HUES6 (cell line): ENCODE measurements around the gene SMKR1.
"Not testable (repeated sequence)": the region's sequence is repeated elsewhere in the genome, so short reads cannot be mapped to it uniquely, and the experiment has no call there.

Source experiments
- H3K27ac ChIP-seq: 2 replicates; pipeline ENCODE4 v1.7.0; 2013; ENCODE audit warnings: low read depth, mild to moderate bottlenecking, low read length, inconsistent platforms
- H3K27me3 ChIP-seq: 2 replicates; pipeline ENCODE4 v1.6.1; 2013; ENCODE audit warnings: low read length; ENCODE audit not compliant: control insufficient read depth, insufficient read depth
- H3K36me3 ChIP-seq: 2 replicates; pipeline ENCODE4 v1.6.1; 2013; ENCODE audit warnings: low read length; ENCODE audit not compliant: control insufficient read depth, insufficient read depth
- H3K4me1 ChIP-seq: 2 replicates; pipeline ENCODE4 v1.6.1; 2013; ENCODE audit warnings: low read length; ENCODE audit not compliant: control insufficient read depth, insufficient read depth
- H3K4me3 ChIP-seq: 2 replicates; pipeline ENCODE4 v1.5.1; 2013; ENCODE audit warnings: low read depth, low read length
- H3K9ac ChIP-seq: one replicate; pipeline ENCODE4 v1.6.1; 2013; ENCODE audit warnings: mild to moderate bottlenecking, low read length
- H3K9me3 ChIP-seq: 2 replicates; pipeline ENCODE4 v1.6.1; 2013; ENCODE audit warnings: low read depth, low read length; ENCODE audit not compliant: control insufficient read depth, insufficient read depth

The SMKR1 gene

DNA sequence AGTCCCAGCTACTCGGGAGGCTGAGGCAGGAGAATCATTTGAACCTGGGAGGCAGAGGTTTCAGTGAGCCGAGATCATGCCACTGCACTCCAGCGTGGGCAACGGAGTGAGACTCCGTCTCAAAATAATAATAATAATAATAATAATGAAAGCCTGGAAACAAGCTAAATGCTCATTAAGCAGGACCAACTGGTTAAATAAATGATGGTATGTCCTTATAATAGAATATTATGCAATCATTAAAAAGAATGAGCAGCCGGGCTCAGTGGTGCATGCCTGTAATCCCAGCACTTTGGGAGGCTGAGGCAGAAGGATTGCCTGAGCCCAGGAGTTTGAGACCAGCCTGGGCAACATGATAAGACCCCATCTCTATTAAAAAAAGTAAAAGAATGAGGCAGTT is 21.0 kb upstream of the SMKR1 start:
- not testable (repeated sequence) for H3K27ac ChIP-seq, H3K27me3 ChIP-seq, H3K9ac ChIP-seq, H3K4me3 ChIP-seq, H3K4me1 ChIP-seq, H3K9me3 ChIP-seq
- peaks cover 13% of the 10 kb centered on the region for H3K36me3 ChIP-seq

DNA sequence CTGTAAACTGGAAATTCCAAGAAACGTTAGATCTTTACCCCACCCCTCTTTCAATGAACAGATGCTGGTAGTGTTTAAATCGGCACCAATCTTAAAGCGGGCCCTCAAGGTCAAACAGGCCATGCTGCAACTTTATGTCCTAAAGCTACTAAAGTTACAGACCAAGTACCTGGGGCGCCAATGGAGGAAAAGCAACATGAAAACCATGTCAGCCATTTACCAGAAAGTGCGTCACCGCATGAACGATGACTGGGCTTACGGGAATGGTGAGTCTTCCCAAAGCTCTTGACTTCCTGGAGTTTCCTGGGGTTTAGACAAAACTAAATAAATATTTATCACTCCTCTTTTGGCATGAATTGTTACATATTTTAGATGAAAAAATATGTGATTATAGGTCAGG is 19.6 kb upstream of the SMKR1 start:
- Histone ChIP-seq H3K4me3 (no peak overlapping the region), H3K27ac (no peak overlapping the region), H3K27me3 (no peaks in the 10 kb centered on the region), H3K9ac (no peak overlapping the region), H3K36me3 (peaks cover 10% of the 10 kb centered on the region), H3K9me3 (no peaks in the 10 kb centered on the region), H3K4me1 (no peaks in the 10 kb centered on the region)

GRCh38 chr7:129489491-129489890 is 12.8 kb upstream of the SMKR1 start:
- Histone ChIP-seq H3K27ac (no peak overlapping the region), H3K9me3 (no peaks in the 10 kb centered on the region), H3K27me3 (no peaks in the 10 kb centered on the region), H3K9ac (no peak overlapping the region), H3K36me3 (no peaks in the 10 kb centered on the region), H3K4me3 (no peak overlapping the region), H3K4me1 (no peaks in the 10 kb centered on the region)

- H3K9me3 ChIP-seq = no peaks in the 10 kb centered on the region
- no peaks in the 10 kb centered on the region for H3K4me1 ChIP-seq
- H3K4me3 ChIP-seq = no peak overlapping the region
- H3K36me3 ChIP-seq = no peaks in the 10 kb centered on the region
- no peaks in the 10 kb centered on the region for H3K27me3 ChIP-seq
- no peak overlapping the region for H3K9ac ChIP-seq
- H3K27ac ChIP-seq = no peak overlapping the region
Observed at GRCh38 chr7:129492391-129492790, 9.9 kb upstream of the SMKR1 start.

- Histone ChIP-seq H3K27me3 (no peaks in the 10 kb centered on the region), H3K27ac (no peak overlapping the region), H3K9ac (no peak overlapping the region), H3K36me3 (no peaks in the 10 kb centered on the region), H3K4me3 (no peak overlapping the region), H3K4me1 (no peaks in the 10 kb centered on the region), H3K9me3 (no peaks in the 10 kb centered on the region)
Observed at GRCh38 chr7:129493555-129493954, 8.8 kb upstream of the SMKR1 start.

DNA sequence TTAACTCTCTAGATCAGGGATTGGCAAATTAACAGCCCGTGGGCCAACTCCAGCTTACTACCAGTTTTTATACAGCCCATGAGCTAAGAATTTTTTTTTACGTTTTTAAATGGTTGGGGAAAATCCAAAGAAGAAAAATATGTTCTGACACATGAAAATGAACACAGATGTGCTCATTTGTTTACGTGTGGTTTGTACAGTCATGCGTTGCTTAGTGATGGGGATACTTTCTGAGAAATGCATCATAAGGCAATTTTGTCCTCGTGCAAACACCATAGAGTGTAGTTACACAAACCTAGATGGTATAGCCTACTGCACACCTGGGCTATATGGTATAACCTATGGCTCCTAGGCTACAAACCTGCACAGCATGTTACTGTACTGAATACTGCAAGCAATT is 8.3 kb upstream of the SMKR1 start:
- H3K9ac ChIP-seq = no peak overlapping the region
- no peaks in the 10 kb centered on the region for H3K27me3 ChIP-seq
- H3K9me3 ChIP-seq = no peaks in the 10 kb centered on the region
- no peak overlapping the region for H3K4me3 ChIP-seq
- H3K36me3 ChIP-seq = no peaks in the 10 kb centered on the region
- H3K27ac ChIP-seq = no peak overlapping the region
- no peaks in the 10 kb centered on the region for H3K4me1 ChIP-seq

GRCh38 chr7:129495987-129496386 is 6.3 kb upstream of the SMKR1 start:
- no peaks in the 10 kb centered on the region for H3K4me1 ChIP-seq
- no peaks in the 10 kb centered on the region for H3K36me3 ChIP-seq
- H3K9me3 ChIP-seq = no peaks in the 10 kb centered on the region
- H3K9ac ChIP-seq = no peak overlapping the region
- no peak overlapping the region for H3K27ac ChIP-seq
- H3K27me3 ChIP-seq = peaks cover 3% of the 10 kb centered on the region
- no peak overlapping the region for H3K4me3 ChIP-seq

DNA sequence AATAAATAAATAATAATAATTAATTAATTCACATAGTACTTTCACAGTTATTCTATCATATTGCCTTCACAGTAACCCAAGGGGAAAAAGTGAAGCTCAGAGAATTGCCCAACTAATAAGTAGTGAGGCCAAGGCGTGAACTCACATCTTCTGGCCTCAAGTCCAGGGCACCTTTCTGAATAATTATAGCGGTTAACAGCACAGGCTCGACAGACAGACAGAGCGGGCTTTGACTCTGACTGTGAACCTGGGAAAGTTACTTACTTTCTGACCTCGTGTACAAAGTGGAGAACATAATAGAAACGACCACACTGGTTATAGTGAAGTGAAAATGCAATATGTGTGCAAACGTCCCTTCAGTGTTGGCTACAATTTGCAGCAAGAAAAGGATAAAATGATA is 5.7 kb upstream of the SMKR1 start:
- Histone ChIP-seq H3K27ac (no peak overlapping the region), H3K4me1 (no peaks in the 10 kb centered on the region), H3K27me3 (peaks cover 10% of the 10 kb centered on the region), H3K4me3 (no peak overlapping the region), H3K9me3 (no peaks in the 10 kb centered on the region), H3K36me3 (no peaks in the 10 kb centered on the region), H3K9ac (no peak overlapping the region)

DNA sequence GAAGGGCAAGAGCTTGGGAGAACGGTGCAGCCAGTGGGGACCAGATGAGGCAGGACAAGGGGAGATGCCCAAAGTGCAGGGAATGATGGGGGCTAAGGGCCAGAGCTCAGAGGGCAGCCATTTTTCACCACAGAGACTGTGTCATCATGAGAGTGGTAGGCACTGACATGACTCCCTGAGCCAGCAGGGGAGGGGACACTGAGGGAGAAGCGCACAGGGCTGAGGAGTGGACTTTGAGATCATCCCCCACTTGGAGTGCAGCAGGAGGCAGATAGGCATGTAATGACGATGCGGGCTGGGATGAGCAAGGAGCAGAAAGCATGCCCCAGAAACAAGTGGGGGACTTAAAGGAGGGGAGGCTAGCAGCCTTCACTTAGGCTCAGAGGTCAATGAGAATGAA is 5.2 kb upstream of the SMKR1 start:
- no peak overlapping the region for H3K4me3 ChIP-seq
- H3K27ac ChIP-seq = no peak overlapping the region
- no peaks in the 10 kb centered on the region for H3K36me3 ChIP-seq
- no peak overlapping the region for H3K9ac ChIP-seq
- H3K9me3 ChIP-seq = no peaks in the 10 kb centered on the region
- peaks cover 13% of the 10 kb centered on the region for H3K27me3 ChIP-seq
- H3K4me1 ChIP-seq = no peaks in the 10 kb centered on the region

DNA sequence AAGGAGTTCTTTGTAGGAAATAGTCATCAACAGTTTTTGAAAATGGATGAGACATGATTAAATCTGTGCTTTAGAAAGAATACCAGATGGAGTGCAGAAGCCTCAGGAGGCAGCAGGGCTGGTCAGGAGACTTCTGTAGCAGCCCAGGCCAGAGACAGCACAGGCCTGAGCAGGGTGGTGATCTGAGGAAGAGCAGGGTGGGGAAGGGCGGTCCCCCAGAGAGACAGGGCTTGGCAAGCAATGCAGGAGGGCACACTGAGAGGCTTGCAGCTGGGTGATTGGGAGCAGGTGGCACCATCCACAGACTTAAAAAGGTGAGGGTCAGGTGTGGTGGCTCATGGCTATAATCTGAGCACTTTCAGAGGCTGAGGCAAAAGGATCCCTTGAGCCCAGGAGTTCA is 4.3 kb upstream of the SMKR1 start:
- H3K9ac ChIP-seq = no peak overlapping the region
- no peaks in the 10 kb centered on the region; the same call in 1 of the 2 replicates for H3K4me1 ChIP-seq
- H3K27ac ChIP-seq = no peak overlapping the region
- H3K27me3 ChIP-seq = peaks cover 22% of the 10 kb centered on the region
- H3K4me3 ChIP-seq = no peak overlapping the region
- H3K9me3 ChIP-seq = no peaks in the 10 kb centered on the region
- no peaks in the 10 kb centered on the region for H3K36me3 ChIP-seq

GRCh38 chr7:129499999-129500398 is 2.3 kb upstream of the SMKR1 start:
- Histone ChIP-seq H3K4me1 (no peaks in the 10 kb centered on the region; the same call in 1 of the 2 replicates), H3K9ac (no peak overlapping the region), H3K27me3 (peaks cover 33% of the 10 kb centered on the region), H3K4me3 (no peak overlapping the region), H3K9me3 (no peaks in the 10 kb centered on the region), H3K27ac (no peak overlapping the region), H3K36me3 (no peaks in the 10 kb centered on the region)
